ENCODE results near the gene HEG1. TPM values are rescaled to one million over a fixed set of nuclear protein-coding genes. Genes with fewer than 3 reads are reported as not detected.

Gene HEG1
- total and polyA plus RNA-seq, 2 donors (not counting 3 experiments of a cell fraction or from before 2014, with no cell fraction given), result 50.1 to 106 TPM

DNA sequence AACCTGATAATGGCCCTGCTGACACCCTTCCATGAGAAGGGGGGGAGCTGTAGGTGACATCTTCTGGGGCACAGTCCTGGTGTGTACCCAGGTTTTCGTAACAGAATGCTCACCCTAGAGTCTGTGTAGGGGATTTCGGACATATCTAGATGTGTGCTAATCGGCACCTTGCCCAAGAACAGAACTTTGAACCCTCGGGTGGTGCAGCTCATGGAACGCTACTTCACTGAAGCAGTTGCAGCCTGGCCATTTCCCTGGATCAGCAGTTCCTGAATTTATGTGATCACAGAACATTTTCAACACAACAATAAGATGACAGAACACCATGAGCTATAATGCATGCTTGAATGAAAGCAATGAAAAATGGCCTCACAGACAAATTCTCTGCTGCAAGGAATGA, 63.8 kb downstream of the HEG1 start:
- dilution Hi-C loops (cut with MboI; ENCODE audit: extremely low pct_ligation_motif_present, low sequenced_read_pairs), result no loop called here
- no peak overlapping the region for H3K27ac ChIP-seq (ENCODE audit: insufficient read depth, low read depth, low read length)
- intact Hi-C loops (cut with micrococcal nuclease), result no loop called here

More for the DNA sequence above, 63.8 kb downstream of the HEG1 start:
- no peaks in the 10 kb centered on the region for H3K9me3 ChIP-seq (replicated peaks; ENCODE audit: control insufficient read depth, insufficient read depth, low read length)
- BruUV-seq (replicated peaks), result no TSS peak
- no peaks in the 10 kb centered on the region for H4K20me1 ChIP-seq (replicated peaks; ENCODE audit: control insufficient read depth, extremely low read depth, insufficient read depth, low read length)
- H3K9ac ChIP-seq (replicated peaks; ENCODE audit: extremely low read depth, insufficient read depth, low read length), result no peak overlapping the region
- ChIA-PET POLR2A (no interaction called here), CTCF (interaction anchor here (1.2 to 1.6 kb wide), 3 partner anchors 71 to 231 kb away, joined by 3 read pairs; no protein-coding TSS in a partner anchor)
- H3K9me1 ChIP-seq (replicated peaks; ENCODE audit: control insufficient read depth, extremely low read depth, insufficient read depth, low read length), result no peaks in the 10 kb centered on the region
- H3K27me3 ChIP-seq (ENCODE audit: control insufficient read depth in 2 of 2, insufficient read depth in 2 of 2, low read length in 2 of 2), result no peaks in the 10 kb centered on the region
- H2AFZ ChIP-seq (ENCODE audit: low read depth, low read length), result no peak overlapping the region
- H3K79me2 ChIP-seq (ENCODE audit: control insufficient read depth, insufficient read depth, low read length), result no peaks in the 10 kb centered on the region
- no peak for FAIRE-seq
- no peak for DNase-seq (ENCODE audit: low read depth, low spot score)
- H3K4me1 ChIP-seq (ENCODE audit: control insufficient read depth, extremely low read depth, insufficient read depth, low read length), result peaks cover 5% of the 10 kb centered on the region
- no peak overlapping the region for H3K4me3 ChIP-seq (replicated peaks in 1 of 3; ENCODE audit: insufficient read depth in 1 of 3, low read depth in 1 of 3, low read length in 3 of 3)
- TF ChIP-seq MYC (IDR thresholded peaks at IDR 0.05; ENCODE audit: low read depth, low read length), result no peak
- no peak for TF ChIP-seq POLR2A (IDR thresholded peaks at IDR 0.05; ENCODE audit: low read depth, low read length)
- no peak for TF ChIP-seq GATA2 (IDR thresholded peaks at IDR 0.05; ENCODE audit: insufficient read depth, insufficient read length, low read depth, low read length)
- TF ChIP-seq, protein P1, sequence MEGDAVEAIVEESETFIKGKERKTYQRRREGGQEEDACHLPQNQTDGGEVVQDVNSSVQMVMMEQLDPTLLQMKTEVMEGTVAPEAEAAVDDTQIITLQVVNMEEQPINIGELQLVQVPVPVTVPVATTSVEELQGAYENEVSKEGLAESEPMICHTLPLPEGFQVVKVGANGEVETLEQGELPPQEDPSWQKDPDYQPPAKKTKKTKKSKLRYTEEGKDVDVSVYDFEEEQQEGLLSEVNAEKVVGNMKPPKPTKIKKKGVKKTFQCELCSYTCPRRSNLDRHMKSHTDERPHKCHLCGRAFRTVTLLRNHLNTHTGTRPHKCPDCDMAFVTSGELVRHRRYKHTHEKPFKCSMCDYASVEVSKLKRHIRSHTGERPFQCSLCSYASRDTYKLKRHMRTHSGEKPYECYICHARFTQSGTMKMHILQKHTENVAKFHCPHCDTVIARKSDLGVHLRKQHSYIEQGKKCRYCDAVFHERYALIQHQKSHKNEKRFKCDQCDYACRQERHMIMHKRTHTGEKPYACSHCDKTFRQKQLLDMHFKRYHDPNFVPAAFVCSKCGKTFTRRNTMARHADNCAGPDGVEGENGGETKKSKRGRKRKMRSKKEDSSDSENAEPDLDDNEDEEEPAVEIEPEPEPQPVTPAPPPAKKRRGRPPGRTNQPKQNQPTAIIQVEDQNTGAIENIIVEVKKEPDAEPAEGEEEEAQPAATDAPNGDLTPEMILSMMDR (IDR thresholded peaks at IDR 0.05; ENCODE audit: extremely low read depth in 1 of 2, insufficient read depth in 1 of 2, low read depth in 1 of 2, low read length in 2 of 2), result no peak
- no peak for TF ChIP-seq POLR2AphosphoS5 (IDR thresholded peaks at IDR 0.05; ENCODE audit: insufficient read depth, low read depth, low read length)
- TF ChIP-seq, protein P2, sequence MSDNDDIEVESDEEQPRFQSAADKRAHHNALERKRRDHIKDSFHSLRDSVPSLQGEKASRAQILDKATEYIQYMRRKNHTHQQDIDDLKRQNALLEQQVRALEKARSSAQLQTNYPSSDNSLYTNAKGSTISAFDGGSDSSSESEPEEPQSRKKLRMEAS (IDR thresholded peaks at IDR 0.05; ENCODE audit: insufficient read depth, insufficient read length), result no peak
- no peak for TF ChIP-seq EZH2 (IDR thresholded peaks at IDR 0.05; ENCODE audit: borderline replicate concordance, low read depth, low read length, severe bottlenecking)
- no peak for TF ChIP-seq JUN (IDR thresholded peaks at IDR 0.05; ENCODE audit: borderline replicate concordance, insufficient read depth, insufficient read length, low read depth)
- TF ChIP-seq FOS (IDR thresholded peaks at IDR 0.05; ENCODE audit: borderline replicate concordance, insufficient read depth, low read length), result no peak
- H3K4me2 ChIP-seq (ENCODE audit: insufficient read depth, low read length), result no peak overlapping the region
- H3K36me3 ChIP-seq (ENCODE audit: control insufficient read depth in 2 of 2, extremely low read depth in 1 of 2, insufficient read depth in 2 of 2, low read length in 2 of 2), result peaks cover 12 to 24% of the 10 kb centered on the region in 2 experiments
